Gastrocnemius medialis (tissue), 4 donors: ENCODE measurements around the gene PABPC1L. TPM values are rescaled to one million over a fixed set of nuclear protein-coding genes. Genes with fewer than 3 reads are reported as not detected.

Source experiments
- ATAC-seq, 2 donors: fragments of 150-250 bp; one replicate each; pipeline ENCODE4 v1.9.1; 2016
- DNase-seq, 2 donors: peaks; one replicate each; pipeline ENCODE4 v3.0.0-alpha.2; 2019
- H3K27ac ChIP-seq, 4 donors: fragments of 200-600 bp; sonication (generic); 1 replicate in 1 of 4; 2 replicates in 3 of 4; pipeline ENCODE4 v1.5.1; 2016 to 2018; ENCODE audit warnings: mild to moderate bottlenecking in 2 of 4, moderate library complexity in 1 of 4
- H3K27me3 ChIP-seq, 3 donors: fragments of 200-600 bp; sonication (generic) in 2 of 3; 1 replicate in 1 of 3; 2 replicates in 2 of 3; pipeline versions ENCODE4 v1.5.1 to v1.6.0; 2016 to 2019; ENCODE audit warnings: mild to moderate bottlenecking in 1 of 3, moderate library complexity in 1 of 3
- H3K36me3 ChIP-seq, 2 donors: fragments of 200-600 bp; sonication (generic) in 1 of 2; one replicate each; pipeline ENCODE4 v1.5.1; 2017 to 2018
- H3K4me1 ChIP-seq, 2 donors: fragments of 200-600 bp; sonication (generic) in 1 of 2; one replicate each; pipeline ENCODE4 v1.5.1; 2016 to 2017; ENCODE audit warnings: mild to moderate bottlenecking in 2 of 2
- H3K4me3 ChIP-seq, 4 donors: fragments of 200-600 bp; sonication (generic) in 3 of 4; 1 replicate in 1 of 4; 2 replicates in 3 of 4; pipeline ENCODE4 v1.5.1; 2016 to 2019; ENCODE audit warnings: mild to moderate bottlenecking in 2 of 4
- H3K9me3 ChIP-seq, 3 donors: fragments of 200-600 bp; sonication (generic) in 2 of 3; 1 replicate in 1 of 3; 2 replicates in 2 of 3; pipeline ENCODE4 v1.5.1; 2016 to 2019
- POLR2A ChIP-seq, 2 donors: fragments of 450-650 bp; IDR thresholded peaks; one replicate each; pipeline ENCODE4 v1.6.1; 2017; ENCODE audit warnings: antibody characterized with exemption in 2 of 2, mild to moderate bottlenecking in 2 of 2, moderate library complexity in 2 of 2
- in situ Hi-C, 4 donors: fragments of 200-750 bp; cut with MboI; loops; one replicate each; pipeline versions ENCODE4 v1.15.0 to v1.8.0; 2017; ENCODE audit warnings: low sequenced_read_pairs in 4 of 4
- intact Hi-C: fragments of 100-400 bp; cut with DNase I; formaldehyde crosslinking; loops from one replicate; pipeline ENCODE4 v1.15.1; 2023; ENCODE audit warnings: low total_unique reads
- total RNA-seq, 4 donors: library from RNA; depleted of rRNA; stranded (reverse); fragments of >200 nt; gene quantifications; one replicate each; pipeline versions ENCODE4 v1.1.0 to v1.2.3, GENCODE V29; 2016
- TF ChIP-seq, protein P1 (sequence below), 5 experiments: fragments of 450-650 bp in 3 of 5; fragments of 200-600 bp in 2 of 5; sonication (generic) in 2 of 5; IDR thresholded peaks in 4 of 5; conservative IDR thresholded peaks in 1 of 5; 1 replicate in 4 of 5; 2 replicates in 1 of 5; pipeline ENCODE4 v1.5.1; 2016 to 2019; ENCODE audit warnings: antibody characterized with exemption in 5 of 5, mild to moderate bottlenecking in 3 of 5, moderate library complexity in 3 of 5

Gene PABPC1L
- total RNA-seq, 4 donors from 2014 or later, result 0.22 to 3.8 (median 0.54) TPM

DNA sequence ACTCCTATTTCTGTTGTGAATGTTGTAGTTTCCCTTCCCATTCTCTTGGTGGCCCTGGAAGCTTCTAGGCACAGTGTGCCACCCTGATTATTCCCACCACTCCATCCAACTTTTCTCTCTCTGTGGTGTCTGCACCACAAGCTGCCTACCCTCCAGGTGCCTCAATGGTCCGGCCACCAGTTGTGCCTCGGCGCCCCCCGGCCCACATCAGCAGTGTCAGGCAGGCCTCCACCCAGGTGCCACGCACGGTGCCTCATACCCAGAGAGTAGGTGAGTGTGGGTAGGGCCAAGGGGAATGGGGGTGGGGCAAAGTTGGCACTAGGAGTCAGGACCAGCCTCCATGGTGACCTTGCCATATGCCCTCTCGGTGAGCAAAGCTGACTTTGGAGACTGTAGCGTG, 23.1 kb downstream of the PABPC1L start:
- H3K4me3 ChIP-seq, result no peak overlapping the region
- TF ChIP-seq, protein P1, sequence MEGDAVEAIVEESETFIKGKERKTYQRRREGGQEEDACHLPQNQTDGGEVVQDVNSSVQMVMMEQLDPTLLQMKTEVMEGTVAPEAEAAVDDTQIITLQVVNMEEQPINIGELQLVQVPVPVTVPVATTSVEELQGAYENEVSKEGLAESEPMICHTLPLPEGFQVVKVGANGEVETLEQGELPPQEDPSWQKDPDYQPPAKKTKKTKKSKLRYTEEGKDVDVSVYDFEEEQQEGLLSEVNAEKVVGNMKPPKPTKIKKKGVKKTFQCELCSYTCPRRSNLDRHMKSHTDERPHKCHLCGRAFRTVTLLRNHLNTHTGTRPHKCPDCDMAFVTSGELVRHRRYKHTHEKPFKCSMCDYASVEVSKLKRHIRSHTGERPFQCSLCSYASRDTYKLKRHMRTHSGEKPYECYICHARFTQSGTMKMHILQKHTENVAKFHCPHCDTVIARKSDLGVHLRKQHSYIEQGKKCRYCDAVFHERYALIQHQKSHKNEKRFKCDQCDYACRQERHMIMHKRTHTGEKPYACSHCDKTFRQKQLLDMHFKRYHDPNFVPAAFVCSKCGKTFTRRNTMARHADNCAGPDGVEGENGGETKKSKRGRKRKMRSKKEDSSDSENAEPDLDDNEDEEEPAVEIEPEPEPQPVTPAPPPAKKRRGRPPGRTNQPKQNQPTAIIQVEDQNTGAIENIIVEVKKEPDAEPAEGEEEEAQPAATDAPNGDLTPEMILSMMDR (IDR thresholded peaks at IDR 0.05 in 4 of 5, conservative IDR thresholded peaks at IDR 0.05 in 1 of 5), result no peak
- no peak for TF ChIP-seq POLR2A (IDR thresholded peaks at IDR 0.05)
- in situ Hi-C loops, result no loop called here
- H3K27me3 ChIP-seq, result no peaks in the 10 kb centered on the region
- no peak for DNase-seq
- no peak overlapping the region for H3K27ac ChIP-seq
- no peak for ATAC-seq
- H3K36me3 ChIP-seq, result no peaks in the 10 kb centered on the region
- no peaks in the 10 kb centered on the region for H3K4me1 ChIP-seq
- intact Hi-C loops, result no loop called here
- H3K9me3 ChIP-seq, result no peaks in the 10 kb centered on the region

DNA sequence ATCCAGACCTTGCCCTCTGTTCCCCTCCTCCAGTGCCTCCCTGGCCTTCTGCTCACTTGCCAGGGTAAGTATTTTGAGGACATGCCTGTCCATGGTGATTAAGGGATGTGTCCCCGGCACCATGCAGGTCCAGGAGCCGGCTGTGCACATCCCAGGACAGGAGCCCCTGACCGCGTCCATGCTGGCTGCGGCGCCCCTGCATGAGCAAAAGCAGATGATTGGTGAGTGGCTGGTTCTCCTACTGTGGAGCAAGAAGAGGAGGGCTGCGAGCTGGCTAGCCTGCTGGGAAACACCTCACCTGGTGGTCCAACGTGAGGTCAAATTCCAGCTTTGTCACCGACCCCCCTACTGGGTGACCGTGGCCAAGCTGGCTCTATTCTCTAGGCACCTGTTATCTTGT, 26.6 kb downstream of the PABPC1L start:
- no peak for ATAC-seq
- no peaks in the 10 kb centered on the region for H3K4me1 ChIP-seq
- no peak for TF ChIP-seq POLR2A (IDR thresholded peaks at IDR 0.05)
- TF ChIP-seq, protein P1 (IDR thresholded peaks at IDR 0.05 in 4 of 5, conservative IDR thresholded peaks at IDR 0.05 in 1 of 5), result no peak

DNA sequence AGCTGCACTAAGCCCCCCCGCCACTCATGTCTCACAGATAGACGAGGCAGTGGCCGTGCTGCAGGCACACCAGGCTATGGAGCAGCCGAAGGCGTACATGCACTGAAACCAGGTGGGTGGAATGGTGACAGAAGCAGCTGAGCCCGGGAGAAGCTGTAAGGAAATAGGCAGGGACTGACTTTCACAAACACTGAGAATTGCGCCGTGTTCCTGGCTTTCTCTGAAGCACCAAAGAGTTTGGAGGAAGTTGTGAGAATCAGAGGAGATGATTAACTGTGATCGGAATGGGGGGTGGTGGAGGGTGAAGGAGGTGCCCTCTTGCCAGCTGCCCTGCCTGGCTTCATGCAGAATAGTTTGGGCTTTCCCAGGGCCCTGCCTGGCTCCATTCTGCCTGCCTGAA, 28.8 kb downstream of the PABPC1L start:
- Histone ChIP-seq H3K9me3 (no peaks in the 10 kb centered on the region), H3K4me1 (no peaks in the 10 kb centered on the region), H3K27ac (no peak overlapping the region), H3K27me3 (no peaks in the 10 kb centered on the region), H3K36me3 (peaks cover 0 to 23% of the 10 kb centered on the region in 2 donors), H3K4me3 (no peak overlapping the region)
- DNase-seq (no peak), ATAC-seq (no peak)
- in situ Hi-C loops, result no loop called here
- intact Hi-C loops, result no loop called here
- TF ChIP-seq, protein P1 (IDR thresholded peaks at IDR 0.05 in 4 of 5, conservative IDR thresholded peaks at IDR 0.05 in 1 of 5), result no peak
- TF ChIP-seq POLR2A (IDR thresholded peaks at IDR 0.05), result no peak

More for the DNA sequence above, 26.6 kb downstream of the PABPC1L start:
- Histone ChIP-seq H3K36me3 (peaks cover 0 to 1% of the 10 kb centered on the region in 2 donors), H3K27me3 (no peaks in the 10 kb centered on the region), H3K4me3 (no peak overlapping the region), H3K27ac (no peak overlapping the region), H3K9me3 (no peaks in the 10 kb centered on the region)
- no peak for DNase-seq
- in situ Hi-C loops (no loop called here), intact Hi-C loops (no loop called here)

DNA sequence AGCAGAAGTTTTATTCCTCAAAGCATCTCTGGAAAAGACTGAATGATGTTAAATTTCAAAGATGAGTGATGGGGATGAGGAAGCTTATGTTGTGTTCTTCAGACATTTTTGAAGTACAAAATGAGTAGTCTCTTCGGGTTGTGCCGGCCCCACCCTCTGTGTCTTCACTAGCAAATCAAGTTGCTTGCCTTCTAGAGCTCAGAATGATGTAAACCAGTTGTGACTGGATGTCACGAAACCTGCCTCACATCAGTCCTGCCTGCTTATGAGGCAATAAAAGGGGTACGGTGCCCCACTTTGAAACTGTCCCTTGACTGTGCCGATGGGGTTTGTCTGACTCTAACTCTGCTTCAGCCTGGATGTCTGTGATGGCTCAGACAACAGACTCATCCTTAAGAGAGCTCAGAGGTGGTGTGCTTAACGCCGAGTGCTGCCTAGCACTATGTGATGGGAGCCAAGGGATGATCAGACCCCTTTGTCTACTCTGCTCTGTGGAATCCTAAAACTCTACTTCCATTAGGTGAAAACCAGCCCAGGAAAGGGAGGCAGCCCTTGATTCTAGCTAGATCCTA, 31.3 kb downstream of the PABPC1L start:
- H3K4me1 ChIP-seq, result peaks cover 0 to 3% of the 10 kb centered on the region in 2 donors
- no peak overlapping the region for H3K4me3 ChIP-seq
- no peak overlapping the region for H3K27ac ChIP-seq
- DNase-seq (no peak), ATAC-seq (no peak)
- intact Hi-C loops (no loop called here), in situ Hi-C loops (no loop called here)
- H3K36me3 ChIP-seq, result peaks cover 0 to 32% of the 10 kb centered on the region in 2 donors
- no peaks in the 10 kb centered on the region for H3K27me3 ChIP-seq
- H3K9me3 ChIP-seq, result no peaks in the 10 kb centered on the region
- TF ChIP-seq, protein P1 (IDR thresholded peaks at IDR 0.05 in 4 of 5, conservative IDR thresholded peaks at IDR 0.05 in 1 of 5), result no peak
- TF ChIP-seq POLR2A (IDR thresholded peaks at IDR 0.05), result no peak
